IPS DF 6.9 (cell line): ENCODE measurements around the gene COL9A3.

Experiments
- DNase-seq: peaks from one replicate; pipeline ENCODE4 v3.0.0-alpha.2; 2013; ENCODE audit warnings: low read depth, low spot score
- H3K27ac ChIP-seq: one replicate; pipeline ENCODE4 v1.5.1; 2013; ENCODE audit warnings: low read length, control low read depth
- H3K27me3 ChIP-seq: 2 replicates; pipeline ENCODE4 v1.6.1; 2013; ENCODE audit warnings: mild to moderate bottlenecking, low read length; ENCODE audit not compliant: control insufficient read depth, insufficient read depth
- H3K36me3 ChIP-seq: 2 replicates; pipeline ENCODE4 v1.6.1; 2013; ENCODE audit warnings: low read length; ENCODE audit not compliant: control insufficient read depth, insufficient read depth
- H3K4me1 ChIP-seq: 2 replicates; pipeline ENCODE4 v1.6.1; 2013; ENCODE audit warnings: low read length; ENCODE audit not compliant: control insufficient read depth, insufficient read depth
- H3K4me3 ChIP-seq: 2 replicates; pipeline ENCODE4 v1.5.1; 2013; ENCODE audit warnings: mild to moderate bottlenecking, low read length
- H3K9me3 ChIP-seq: 2 replicates; pipeline ENCODE4 v1.6.1; 2013; ENCODE audit warnings: low read length, inconsistent platforms; ENCODE audit not compliant: control insufficient read depth, insufficient read depth
- WGBS: extraction: QIAGEN DNeasy Blood & Tissue Kit; methylation state at CpG from one replicate; pipeline ENCODE4 v1.1.7; 2013; ENCODE audit warnings: mixed read lengths, missing lambda C conversion rate; ENCODE audit not compliant: insufficient read length, insufficient coverage; 5-methylcytosine and 5-hydroxymethylcytosine counted together

The COL9A3 gene

DNA sequence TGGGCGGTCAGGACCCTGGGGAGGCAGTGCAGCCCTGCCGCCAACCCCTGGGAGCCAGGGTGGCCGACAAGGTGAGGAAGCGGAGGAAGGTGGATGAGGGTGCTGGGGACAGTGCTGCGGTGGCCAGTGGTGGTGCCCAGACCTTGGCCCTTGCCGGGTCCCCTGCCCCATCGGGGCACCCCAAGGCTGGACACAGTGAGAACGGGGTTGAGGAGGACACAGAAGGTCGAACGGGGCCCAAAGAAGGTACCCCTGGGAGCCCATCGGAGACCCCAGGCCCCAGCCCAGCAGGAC is 4.0 kb upstream of the COL9A3 start:
- no peak overlapping the region for H3K4me3 ChIP-seq
- peaks cover 5% of the 10 kb centered on the region for H3K4me1 ChIP-seq
- no CpG with 5 or more reads among the region's 11 CpGs for WGBS

GRCh38 chr20:62813588-62813987 is 3.3 kb upstream of the COL9A3 start:
- Histone ChIP-seq H3K27me3 (no peaks in the 10 kb centered on the region), H3K27ac (no peak overlapping the region), H3K4me3 (no peak overlapping the region), H3K36me3 (peaks cover 22% of the 10 kb centered on the region), H3K9me3 (no peaks in the 10 kb centered on the region), H3K4me1 (peaks cover 7% of the 10 kb centered on the region)
- DNase-seq = no peak
- no CpG with 5 or more reads among the region's 13 CpGs for WGBS

More for the DNA sequence above, 4.0 kb upstream of the COL9A3 start:
- Histone ChIP-seq H3K27me3 (no peaks in the 10 kb centered on the region), H3K27ac (no peak overlapping the region), H3K9me3 (no peaks in the 10 kb centered on the region), H3K36me3 (peaks cover 22% of the 10 kb centered on the region)
- no peak for DNase-seq

- Histone ChIP-seq H3K4me3 (no peak overlapping the region), H3K36me3 (peaks cover 19% of the 10 kb centered on the region), H3K27me3 (no peaks in the 10 kb centered on the region), H3K4me1 (peaks cover 7% of the 10 kb centered on the region), H3K9me3 (no peaks in the 10 kb centered on the region), H3K27ac (no peak overlapping the region)
- no CpG with 5 or more reads among the region's 13 CpGs for WGBS
- no peak for DNase-seq
These were observed 2.7 kb upstream of the COL9A3 start for GRCh38 chr20:62814060-62814708.

- H3K27ac ChIP-seq = no peak overlapping the region
These were observed 2.2 kb upstream of the COL9A3 start for GRCh38 chr20:62814709-62815065.

GRCh38 chr20:62815066-62815991 is 1.5 kb upstream of the COL9A3 start:
- H3K36me3 ChIP-seq = peaks cover 16% of the 10 kb centered on the region
- H3K4me3 ChIP-seq = peak overlapping the region; percentile 60; the same call in 1 of the 2 replicates
- no peak for DNase-seq
- H3K4me1 ChIP-seq = peaks cover 7% of the 10 kb centered on the region
- H3K9me3 ChIP-seq = no peaks in the 10 kb centered on the region
- no CpG with 5 or more reads among the region's 24 CpGs for WGBS
- no peaks in the 10 kb centered on the region for H3K27me3 ChIP-seq
- no peak overlapping the region for H3K27ac ChIP-seq

More at GRCh38 chr20:62814709-62815065, 2.2 kb upstream of the COL9A3 start:
- DNase-seq = no peak
- no CpG with 5 or more reads among the region's 12 CpGs for WGBS
- Histone ChIP-seq H3K9me3 (no peaks in the 10 kb centered on the region), H3K36me3 (peaks cover 18% of the 10 kb centered on the region), H3K4me1 (peaks cover 7% of the 10 kb centered on the region), H3K4me3 (no peak overlapping the region), H3K27me3 (no peaks in the 10 kb centered on the region)

GRCh38 chr20:62816031-62816883 is 593 bp upstream of the COL9A3 start:
- Histone ChIP-seq H3K36me3 (peaks cover 15% of the 10 kb centered on the region), H3K27ac (no peak overlapping the region), H3K4me3 (peak overlapping the region; percentile 60; the same call in 1 of the 2 replicates), H3K4me1 (peaks cover 7% of the 10 kb centered on the region), H3K27me3 (no peaks in the 10 kb centered on the region), H3K9me3 (no peaks in the 10 kb centered on the region)
- no peak for DNase-seq
- WGBS = no CpG with 5 or more reads among the region's 57 CpGs

DNA sequence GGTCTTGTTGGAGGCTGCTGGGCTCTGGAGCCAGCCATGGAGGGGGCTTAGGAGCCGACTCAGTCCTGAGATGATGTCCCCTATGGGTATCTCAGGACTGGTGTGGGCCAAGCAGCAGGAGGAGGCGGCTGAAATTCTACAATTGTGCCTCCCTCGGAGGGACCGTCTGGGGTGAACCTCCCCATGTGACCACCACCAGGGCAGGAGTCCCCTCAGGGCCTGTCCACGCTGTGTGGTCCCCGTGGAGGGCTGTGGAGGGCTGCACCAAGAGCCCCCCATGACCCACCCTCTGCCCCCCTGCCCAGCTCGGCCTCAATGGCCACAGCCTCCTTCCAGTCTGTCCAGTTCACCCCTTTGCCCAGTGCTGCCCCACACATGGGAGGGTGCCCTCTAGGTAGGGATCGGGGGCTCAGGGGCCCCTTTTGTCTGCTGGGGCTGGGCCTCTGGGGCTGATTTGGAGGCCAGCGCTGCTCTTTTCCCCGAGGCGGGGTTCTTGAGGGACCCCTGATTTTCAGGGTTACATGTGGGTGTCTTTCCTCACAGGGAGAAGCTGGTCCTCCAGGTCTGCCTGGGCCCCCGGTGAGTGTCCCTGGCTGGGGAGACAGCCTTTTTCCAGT is 1.2 kb downstream of the COL9A3 start:
- no CpG with 5 or more reads among the region's 12 CpGs for WGBS

DNA sequence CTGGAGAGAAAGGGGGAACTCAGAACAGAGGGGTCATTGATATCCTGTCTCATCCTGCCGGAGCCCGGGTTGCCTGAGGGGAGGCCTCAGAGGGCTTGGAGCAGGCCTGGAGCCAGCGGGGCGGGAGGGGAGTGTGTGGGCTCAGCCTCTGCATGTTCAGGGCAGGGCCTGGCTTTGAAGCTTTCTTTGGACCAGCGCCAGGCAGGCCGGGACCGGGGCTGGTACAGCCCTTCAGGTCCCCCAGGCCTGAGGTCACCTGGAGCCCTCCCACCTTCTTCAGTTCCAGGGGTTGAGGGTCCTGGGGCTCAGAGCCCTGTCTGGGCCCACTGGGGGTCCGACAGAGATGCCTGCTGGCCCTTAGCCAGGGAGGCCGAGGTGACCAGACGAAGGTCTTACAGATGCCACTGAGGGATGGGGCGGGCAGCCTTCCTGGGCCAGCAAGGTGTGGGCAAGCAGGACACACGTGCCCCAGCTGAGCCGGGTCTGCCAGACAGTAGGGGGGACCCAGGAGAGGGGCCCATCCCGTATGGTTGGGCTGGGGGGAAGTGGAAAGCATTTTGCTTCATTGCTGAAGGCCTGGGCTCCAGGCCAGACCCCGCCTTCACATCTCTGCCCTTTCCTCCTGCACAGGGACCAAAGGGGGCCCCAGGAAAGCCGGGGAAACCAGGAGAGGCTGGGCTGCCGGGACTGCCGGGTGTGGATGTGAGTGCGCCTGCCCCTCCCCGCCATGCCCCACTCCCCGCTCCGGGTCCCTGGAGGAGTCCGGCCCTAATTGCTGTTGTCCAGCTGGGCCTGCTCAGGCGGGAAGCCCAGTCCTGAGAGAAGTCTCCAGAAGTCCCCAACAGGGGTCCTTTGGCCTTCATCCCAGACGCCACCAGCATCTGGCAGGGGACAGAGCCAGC is 2.0 kb downstream of the COL9A3 start:
- H3K36me3 ChIP-seq = peaks cover 8% of the 10 kb centered on the region; the same call in 1 of the 2 replicates
- DNase-seq = no peak
- no peak overlapping the region for H3K4me3 ChIP-seq
- H3K27ac ChIP-seq = no peak overlapping the region
- peaks cover 11% of the 10 kb centered on the region for H3K4me1 ChIP-seq
- no CpG with 5 or more reads among the region's 25 CpGs for WGBS
- H3K27me3 ChIP-seq = no peaks in the 10 kb centered on the region
- H3K9me3 ChIP-seq = no peaks in the 10 kb centered on the region

More for the DNA sequence above, 1.2 kb downstream of the COL9A3 start:
- Histone ChIP-seq H3K9me3 (no peaks in the 10 kb centered on the region), H3K27me3 (no peaks in the 10 kb centered on the region), H3K4me3 (no peak overlapping the region), H3K36me3 (peaks cover 8% of the 10 kb centered on the region; the same call in 1 of the 2 replicates), H3K4me1 (peaks cover 7% of the 10 kb centered on the region), H3K27ac (no peak overlapping the region)
- DNase-seq = no peak

DNA sequence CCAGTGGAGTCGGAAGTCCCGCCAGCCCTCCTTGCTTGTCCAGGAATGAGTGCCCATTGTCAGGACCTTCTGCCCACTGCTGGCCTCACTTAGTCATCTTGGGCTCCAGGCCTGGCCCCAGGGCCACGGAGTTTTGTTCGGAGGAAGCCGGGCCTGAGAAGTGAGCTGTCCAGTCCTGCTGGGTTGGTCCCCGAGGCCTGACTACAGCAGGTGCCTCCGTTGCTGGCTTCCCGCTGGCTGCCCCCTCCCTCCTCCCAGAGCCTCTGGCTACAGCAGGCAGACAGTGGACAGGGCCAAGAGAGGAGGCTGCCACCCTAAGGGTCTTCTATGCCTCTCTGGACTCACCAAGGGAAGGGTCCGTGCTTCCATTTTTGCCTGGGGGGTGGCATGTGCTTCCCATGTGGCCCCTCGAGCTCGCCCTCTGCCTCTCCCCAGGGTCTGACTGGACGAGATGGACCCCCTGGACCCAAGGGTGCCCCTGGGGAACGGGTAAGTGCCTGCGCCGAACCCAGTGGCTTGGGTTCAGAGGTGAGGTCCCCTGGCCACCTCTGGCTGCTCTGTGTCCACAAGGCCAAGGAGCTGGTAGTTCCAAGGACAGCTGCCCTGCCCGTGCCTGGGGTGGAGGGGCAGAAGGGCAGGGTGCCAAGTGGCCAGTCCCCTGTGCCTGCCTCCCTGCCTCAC is 2.8 kb downstream of the COL9A3 start:
- Histone ChIP-seq H3K36me3 (peaks cover 8% of the 10 kb centered on the region; the same call in 1 of the 2 replicates), H3K4me3 (no peak overlapping the region), H3K4me1 (peaks cover 15% of the 10 kb centered on the region), H3K27ac (no peak overlapping the region), H3K27me3 (no peaks in the 10 kb centered on the region), H3K9me3 (no peaks in the 10 kb centered on the region)
- no peak for DNase-seq
- WGBS = no CpG with 5 or more reads among the region's 16 CpGs
